Astrocyte of the cerebellum (primary cell): ENCODE measurements around the gene RIPK3.
A peak's percentile ranks its signal among the peaks of the same experiment; 100 is the strongest.

Experiments used
- DNase-seq: peaks from one replicate; pipeline ENCODE4 v3.0.0-alpha.2; 2011; ENCODE audit warnings: low read depth
- H3K4me3 ChIP-seq: 2 replicates; pipeline ENCODE4 v1.5.1; 2011; ENCODE audit warnings: mild to moderate bottlenecking, low read depth, low read length, moderate library complexity
- in situ Hi-C: cut with HindIII; loops from 2 replicates; pipeline ENCODE4 v1.10.0; 2017; ENCODE audit warnings: low sequenced_read_pairs
- TF ChIP-seq, protein P1 (sequence below): IDR thresholded peaks from 2 replicates; pipeline ENCODE4 v1.5.1; 2012; ENCODE audit warnings: low read length, low read depth, moderate library complexity, mild to moderate bottlenecking; ENCODE audit errors: missing control alignments

RIPK3 gene

DNA sequence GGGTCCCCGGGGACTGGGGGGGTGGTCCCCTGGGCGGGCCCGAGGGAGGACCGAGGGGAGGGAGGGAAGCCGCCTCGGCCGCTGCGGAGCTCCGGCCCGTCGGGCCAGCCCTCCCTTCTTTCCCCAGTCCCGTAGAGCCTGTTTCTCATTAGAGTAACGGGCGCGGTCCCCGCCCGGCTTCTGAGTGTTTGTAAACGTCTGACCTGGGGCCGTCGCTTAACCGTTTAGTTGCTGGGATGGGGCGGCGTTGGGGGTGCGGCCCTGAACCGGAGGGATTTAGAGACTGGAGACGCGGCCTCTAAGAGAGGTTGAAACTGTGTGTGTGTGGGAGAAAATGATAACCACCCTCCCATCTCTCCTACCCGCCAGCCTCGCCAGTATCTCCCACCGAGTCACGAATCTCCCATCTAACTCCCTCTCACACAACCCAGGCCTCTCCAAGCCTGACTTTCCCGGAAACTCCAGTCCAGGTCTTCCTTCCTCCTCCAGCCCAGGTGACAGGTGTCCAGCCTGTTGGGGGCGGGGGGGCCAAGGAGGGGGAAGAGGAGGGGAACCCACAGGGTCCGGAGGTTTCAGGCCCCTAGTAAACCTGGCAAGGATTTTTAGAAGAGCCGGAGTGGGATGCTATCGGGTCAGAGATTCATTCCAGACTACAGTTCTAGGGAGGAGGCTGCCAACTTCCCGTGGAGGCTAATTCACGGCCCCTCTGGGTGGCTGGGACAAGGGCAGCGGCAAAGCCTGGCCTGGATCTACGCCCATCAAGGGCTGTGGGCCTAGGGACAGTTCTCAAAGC, 27.1 kb upstream of the RIPK3 start:
- in situ Hi-C loops, result loop anchor here (5.0 kb wide), 1 partner anchor 50 kb away; no protein-coding TSS in a partner anchor
- TF ChIP-seq, protein P1, sequence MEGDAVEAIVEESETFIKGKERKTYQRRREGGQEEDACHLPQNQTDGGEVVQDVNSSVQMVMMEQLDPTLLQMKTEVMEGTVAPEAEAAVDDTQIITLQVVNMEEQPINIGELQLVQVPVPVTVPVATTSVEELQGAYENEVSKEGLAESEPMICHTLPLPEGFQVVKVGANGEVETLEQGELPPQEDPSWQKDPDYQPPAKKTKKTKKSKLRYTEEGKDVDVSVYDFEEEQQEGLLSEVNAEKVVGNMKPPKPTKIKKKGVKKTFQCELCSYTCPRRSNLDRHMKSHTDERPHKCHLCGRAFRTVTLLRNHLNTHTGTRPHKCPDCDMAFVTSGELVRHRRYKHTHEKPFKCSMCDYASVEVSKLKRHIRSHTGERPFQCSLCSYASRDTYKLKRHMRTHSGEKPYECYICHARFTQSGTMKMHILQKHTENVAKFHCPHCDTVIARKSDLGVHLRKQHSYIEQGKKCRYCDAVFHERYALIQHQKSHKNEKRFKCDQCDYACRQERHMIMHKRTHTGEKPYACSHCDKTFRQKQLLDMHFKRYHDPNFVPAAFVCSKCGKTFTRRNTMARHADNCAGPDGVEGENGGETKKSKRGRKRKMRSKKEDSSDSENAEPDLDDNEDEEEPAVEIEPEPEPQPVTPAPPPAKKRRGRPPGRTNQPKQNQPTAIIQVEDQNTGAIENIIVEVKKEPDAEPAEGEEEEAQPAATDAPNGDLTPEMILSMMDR, result no peak
- peak; percentile 84 for DNase-seq
- peak overlapping the region; percentile 92 for H3K4me3 ChIP-seq

DNA sequence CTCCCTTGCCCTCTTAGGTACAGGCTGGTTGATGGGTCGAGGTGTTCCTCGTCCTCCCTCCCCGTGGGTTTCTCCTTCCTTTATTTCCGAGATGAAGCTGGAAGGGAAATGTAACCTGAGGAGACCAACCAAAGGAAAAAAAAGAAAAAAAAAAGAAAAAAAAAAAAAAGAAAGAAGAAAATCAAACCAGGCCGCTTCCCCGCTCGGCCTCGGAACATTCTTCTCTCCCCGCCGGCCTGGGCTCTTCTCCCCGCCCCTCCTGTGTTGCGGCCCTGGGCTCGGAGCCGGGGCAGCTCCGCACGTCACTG, 26.6 kb upstream of the RIPK3 start:
- TF ChIP-seq, protein P1, result no peak
- in situ Hi-C loops, result loop anchor here (5.0 kb wide), 1 partner anchor 51 kb away; no protein-coding TSS in a partner anchor
- peak overlapping the region; percentile 92 for H3K4me3 ChIP-seq
- no peak for DNase-seq

DNA sequence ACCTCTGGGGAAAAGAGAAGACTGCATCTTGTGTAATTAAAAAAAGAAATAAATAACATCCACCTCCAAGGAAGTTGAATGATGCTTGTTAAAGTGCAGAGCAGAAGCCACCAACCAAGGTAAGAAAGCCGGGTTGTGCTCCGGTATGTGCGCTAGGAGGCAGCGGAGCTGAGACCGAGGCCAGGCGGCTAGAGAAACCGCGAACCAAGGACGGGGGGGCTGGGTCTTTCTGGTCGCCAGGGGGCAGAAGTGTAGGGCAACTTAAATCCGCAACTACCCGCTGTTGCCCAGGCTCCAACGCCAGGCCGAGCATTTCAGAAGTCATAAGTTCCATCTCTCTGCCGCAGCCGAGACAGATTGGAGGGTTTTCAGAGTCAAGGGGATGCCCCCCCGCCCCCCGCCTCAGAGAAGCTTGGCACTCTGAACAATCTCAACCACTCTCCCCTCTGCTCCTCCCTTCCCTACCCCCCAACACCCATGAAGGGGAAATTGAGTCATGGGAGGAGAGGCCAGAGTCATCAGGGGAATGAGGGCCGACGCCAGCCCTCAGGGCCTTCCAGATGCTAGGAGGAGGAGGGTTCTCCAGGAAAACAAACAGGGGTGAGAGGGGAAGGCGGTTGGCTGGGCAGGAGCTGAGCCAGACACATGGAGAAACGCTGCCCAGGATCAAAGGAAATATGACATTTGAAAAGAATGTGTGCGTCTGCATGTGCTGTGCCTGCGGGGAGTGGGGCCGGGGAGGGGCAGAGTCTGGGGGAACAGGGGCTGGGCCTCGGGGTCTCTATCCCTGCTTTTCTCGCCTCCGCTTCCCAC, 26.0 kb upstream of the RIPK3 start:
- H3K4me3 ChIP-seq, result peak overlapping the region; percentile 92
- peak; percentile 84 for DNase-seq
- TF ChIP-seq, protein P1, result peak; percentile 92
- in situ Hi-C loops, result loop anchor here (5.0 kb wide), 1 partner anchor 51 kb away; no protein-coding TSS in a partner anchor

DNA sequence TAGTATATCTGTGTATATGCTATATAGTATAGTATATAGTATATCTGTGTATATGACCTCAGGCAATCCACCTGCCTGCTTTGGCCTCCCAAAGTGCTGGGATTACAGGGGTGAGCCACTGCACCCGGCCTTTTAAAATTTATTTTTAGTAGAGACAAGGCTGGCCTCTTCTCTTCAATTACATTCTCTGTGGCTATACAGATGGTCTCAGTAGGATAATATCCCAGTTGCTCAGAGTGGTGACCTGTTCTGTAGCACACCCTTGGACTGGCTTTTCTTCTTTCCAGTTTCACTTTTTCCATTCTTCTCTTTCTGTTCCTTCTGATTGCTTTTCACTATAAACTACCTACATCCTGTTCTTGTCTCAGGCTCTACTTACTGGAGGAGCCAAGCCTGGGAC, 25.1 kb upstream of the RIPK3 start:
- TF ChIP-seq, protein P1, result no peak
- H3K4me3 ChIP-seq, result no peak overlapping the region
- no peak for DNase-seq
- in situ Hi-C loops, result loop anchor here (5.0 kb wide), 1 partner anchor 52 kb away; no protein-coding TSS in a partner anchor

DNA sequence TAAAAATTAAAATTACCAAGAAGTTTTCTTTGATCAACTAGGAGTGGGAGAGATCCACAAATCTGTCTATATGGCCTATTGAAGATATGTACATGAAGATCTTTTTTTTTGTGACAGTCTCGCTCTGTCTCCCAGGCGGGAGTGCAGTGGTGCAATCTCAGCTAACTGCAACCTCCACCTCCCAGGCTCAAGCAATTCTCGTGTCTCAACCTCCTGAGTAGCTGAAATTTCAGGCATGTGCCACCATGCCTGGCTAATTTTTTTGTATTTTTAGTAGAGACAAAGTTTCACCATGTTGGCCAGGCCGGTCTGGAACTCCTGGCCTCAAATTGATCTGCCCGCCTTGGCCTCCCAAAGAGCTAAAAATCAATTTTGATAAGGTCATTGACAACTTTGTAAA, 23.6 kb upstream of the RIPK3 start:
- TF ChIP-seq, protein P1, result no peak
- H3K4me3 ChIP-seq, result no peak overlapping the region
- in situ Hi-C loops, result no loop called here
- no peak for DNase-seq

DNA sequence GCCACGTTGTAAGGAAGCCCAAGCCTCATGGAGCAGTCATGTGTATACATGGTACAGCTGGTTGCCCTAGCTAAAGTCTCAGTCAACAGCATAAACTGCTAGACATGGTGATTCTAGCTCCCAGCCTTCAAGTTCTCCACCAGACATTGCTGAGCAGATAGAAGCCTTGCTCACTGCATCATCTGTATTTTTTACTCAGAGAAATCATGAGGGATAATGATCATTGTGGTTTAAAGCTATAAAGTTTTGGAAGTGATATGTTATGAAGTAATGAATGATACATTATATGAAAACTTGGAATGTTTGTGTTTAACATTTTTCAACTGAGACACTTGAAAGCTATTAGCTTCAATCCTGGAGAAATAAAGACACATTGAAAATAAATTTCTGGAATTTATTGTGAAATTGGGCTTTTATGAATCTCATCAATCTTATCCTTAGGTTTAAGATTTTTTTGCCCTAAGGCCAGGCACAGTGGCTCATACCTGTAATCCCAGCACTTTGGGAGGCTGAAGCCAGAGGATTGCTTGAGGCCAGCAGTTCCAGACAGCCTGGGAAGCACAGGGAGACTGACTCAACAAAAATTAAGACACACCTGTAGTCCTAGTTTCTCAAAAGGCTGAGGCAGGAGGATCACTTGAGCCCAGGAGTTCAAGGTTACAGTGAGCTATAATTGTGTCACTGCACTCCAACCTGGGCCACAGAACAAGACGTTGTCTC, 22.6 kb upstream of the RIPK3 start:
- TF ChIP-seq, protein P1, result no peak
- no peak for DNase-seq
- H3K4me3 ChIP-seq, result no peak overlapping the region
- in situ Hi-C loops, result no loop called here
